ENCODE data around the gene IL36A.

IL36A gene

DNA sequence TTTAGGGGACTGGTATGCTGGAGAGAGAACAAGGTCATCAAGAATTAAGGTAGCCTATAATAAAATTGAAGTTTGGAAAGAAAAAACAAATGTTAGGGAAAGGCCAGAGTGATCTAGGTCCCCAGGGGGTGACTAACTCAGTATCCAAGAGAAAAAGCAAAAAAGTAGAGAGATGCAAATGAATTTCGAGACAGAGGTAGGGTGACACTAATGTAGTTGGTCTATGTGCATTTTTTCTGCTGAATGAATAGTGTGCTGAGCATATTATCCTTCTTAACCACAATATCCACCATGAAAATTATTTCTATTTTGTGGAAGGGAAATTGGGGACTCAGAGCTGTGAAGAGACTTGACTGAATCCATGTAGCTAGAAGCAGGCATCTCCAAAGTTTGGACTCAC, 9.8 kb downstream of the IL36A start:
- no peak for TF ChIP-seq GATA3 (IDR thresholded peaks at IDR 0.05; ENCODE audit: low read depth, low read length)
- TF ChIP-seq GATA2 (IDR thresholded peaks at IDR 0.05; ENCODE audit: low read depth, low read length) = no peak

DNA sequence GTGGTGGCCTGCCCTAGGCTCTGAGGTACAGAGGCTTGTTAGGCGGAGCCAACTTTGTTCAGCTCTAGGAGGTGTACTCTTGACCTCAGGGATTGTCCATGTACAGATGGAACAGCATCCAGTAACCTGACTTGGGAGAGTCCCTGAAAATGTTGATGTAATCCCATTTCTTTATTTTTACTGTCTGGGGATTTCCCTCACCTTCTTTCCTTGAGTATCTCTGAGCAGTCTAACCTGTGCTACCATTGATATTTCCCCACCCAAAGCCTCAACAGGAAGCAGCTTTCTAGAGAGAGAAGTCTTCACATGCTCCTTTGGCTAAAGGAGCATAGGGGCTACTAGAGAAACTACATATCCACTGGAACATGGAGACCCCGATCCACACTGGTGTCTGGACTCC, 10.4 kb downstream of the IL36A start:
- TF ChIP-seq GATA2 (IDR thresholded peaks at IDR 0.05; ENCODE audit: low read depth, low read length) (no peak), GATA3 (IDR thresholded peaks at IDR 0.05; ENCODE audit: low read depth, low read length) (no peak)

DNA sequence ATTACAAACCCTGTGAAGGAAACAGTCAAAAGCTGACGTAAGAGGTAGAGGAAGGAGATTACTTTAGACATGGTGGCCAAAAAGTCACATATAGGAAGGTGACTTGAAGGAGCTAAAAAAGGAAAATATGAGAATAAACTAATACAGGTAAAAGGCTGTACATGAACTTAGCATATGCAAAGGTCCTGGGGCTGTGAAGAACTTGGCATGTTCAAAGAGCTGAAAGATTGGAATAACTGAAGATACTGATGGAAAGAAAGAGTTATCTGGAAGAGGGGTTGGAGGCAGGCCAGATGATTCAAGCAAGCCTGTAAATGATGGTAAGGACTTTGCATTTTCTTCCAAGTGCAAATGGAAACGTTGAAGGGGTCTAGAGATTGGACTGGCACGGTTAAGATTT, 13.2 kb downstream of the IL36A start:
- TF ChIP-seq GATA3 (IDR thresholded peaks at IDR 0.05; ENCODE audit: low read depth, low read length) (no peak), GATA2 (IDR thresholded peaks at IDR 0.05; ENCODE audit: low read depth, low read length) (no peak)

DNA sequence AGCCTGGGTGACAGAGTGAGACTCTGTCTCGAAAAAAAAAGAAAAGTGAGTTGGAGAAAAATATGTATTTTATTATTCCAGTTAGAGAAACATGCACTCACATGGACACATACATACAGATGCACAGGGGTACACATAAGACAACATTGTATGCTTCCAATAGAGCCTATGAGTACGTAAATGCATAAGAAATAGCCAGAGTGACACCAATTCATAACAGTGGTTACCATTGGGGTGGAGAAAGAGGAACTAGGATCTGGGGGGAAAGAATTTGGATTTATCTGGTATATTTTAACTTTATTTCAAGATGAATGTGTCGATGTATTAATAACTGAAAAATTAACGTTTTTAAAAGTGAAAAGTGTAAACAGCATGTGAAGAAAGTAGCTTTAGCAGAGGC, 16.1 kb downstream of the IL36A start:
- TF ChIP-seq GATA3 (IDR thresholded peaks at IDR 0.05; ENCODE audit: low read depth, low read length) (no peak), GATA2 (IDR thresholded peaks at IDR 0.05; ENCODE audit: low read depth, low read length) (no peak)

DNA sequence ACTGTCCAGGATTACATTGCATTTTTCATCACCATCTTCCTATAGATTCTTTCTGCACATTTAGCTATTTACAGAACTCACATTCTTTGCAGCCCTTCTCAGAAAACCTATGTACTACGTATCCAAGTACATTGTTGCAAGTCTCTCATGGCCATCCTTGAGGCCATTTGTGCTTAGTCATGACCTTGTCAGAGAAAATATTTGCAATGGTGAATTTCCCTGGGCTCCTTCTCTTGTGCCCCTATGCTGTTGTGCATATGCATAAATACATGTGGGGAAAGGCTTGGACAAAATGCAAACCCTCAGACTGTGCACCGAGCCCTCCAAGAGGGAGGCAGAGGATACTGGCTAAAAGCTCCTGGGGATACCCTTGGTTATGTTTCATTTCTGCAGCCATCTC, 19.5 kb downstream of the IL36A start:
- TF ChIP-seq GATA2 (IDR thresholded peaks at IDR 0.05; ENCODE audit: low read depth, low read length) (no peak), GATA3 (IDR thresholded peaks at IDR 0.05; ENCODE audit: low read depth, low read length) (no peak)

DNA sequence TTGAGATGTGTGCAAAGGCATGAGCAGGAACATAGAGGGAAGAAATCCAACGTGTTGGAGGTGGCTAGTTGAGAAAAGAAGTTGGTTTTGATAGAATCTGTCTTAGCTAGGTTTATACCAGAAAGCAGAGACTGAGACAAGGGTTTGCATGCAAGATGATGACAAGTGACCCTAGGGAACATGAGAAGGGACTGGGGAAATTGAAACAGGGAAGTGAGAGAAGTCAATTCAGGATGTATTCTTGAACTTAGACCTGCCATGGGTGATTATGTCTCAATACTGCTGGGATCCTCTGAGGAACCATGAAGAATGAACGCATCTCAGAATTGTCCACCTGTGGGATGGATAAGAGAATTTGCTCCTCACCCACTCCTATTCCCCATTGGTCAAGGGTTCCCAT, 20.5 kb downstream of the IL36A start:
- TF ChIP-seq GATA3 (IDR thresholded peaks at IDR 0.05; ENCODE audit: low read depth, low read length) (no peak), GATA2 (IDR thresholded peaks at IDR 0.05; ENCODE audit: low read depth, low read length) (no peak)

DNA sequence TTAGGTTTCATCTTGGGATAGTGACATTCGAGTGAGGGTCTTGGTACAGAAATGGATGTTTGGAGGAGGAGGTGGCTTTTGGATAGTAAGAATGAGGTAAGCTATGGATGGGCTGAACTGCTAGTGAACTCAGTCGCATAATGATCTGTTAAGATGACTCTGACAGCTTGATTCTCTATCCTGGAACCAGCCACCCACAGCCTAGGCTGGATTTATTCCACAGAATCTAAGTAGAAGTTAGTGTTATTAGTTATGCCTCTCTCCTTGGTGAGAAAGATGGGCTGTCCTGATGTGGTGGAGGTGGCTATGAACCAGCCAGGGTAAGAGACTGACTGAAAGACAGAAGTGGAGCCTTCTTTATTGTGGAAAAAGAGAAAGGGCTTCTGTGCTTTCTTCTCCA, 22.4 kb downstream of the IL36A start:
- no peak for TF ChIP-seq GATA2 (IDR thresholded peaks at IDR 0.05; ENCODE audit: low read depth, low read length)

DNA sequence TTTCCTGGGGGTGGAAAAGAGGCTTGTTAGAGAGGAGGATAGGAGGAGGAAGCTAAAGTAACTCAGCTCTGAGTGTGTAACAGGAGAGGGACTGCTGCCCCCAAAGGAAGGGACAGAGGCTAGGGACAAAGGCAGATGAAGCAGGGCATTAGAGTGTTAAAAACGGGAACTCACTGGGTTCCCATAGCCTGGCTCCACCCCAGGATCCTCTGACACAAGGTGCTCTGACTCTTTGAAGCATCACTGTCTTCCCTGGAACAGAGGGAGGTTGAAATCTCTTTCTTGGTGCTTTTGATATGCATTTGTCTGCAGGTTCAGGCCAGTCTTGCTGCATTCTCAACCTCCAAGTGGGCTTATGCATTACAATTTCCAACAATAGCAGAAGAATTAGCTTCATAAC, 22.9 kb downstream of the IL36A start:
- no peak for TF ChIP-seq GATA3 (IDR thresholded peaks at IDR 0.05; ENCODE audit: low read depth, low read length)

DNA sequence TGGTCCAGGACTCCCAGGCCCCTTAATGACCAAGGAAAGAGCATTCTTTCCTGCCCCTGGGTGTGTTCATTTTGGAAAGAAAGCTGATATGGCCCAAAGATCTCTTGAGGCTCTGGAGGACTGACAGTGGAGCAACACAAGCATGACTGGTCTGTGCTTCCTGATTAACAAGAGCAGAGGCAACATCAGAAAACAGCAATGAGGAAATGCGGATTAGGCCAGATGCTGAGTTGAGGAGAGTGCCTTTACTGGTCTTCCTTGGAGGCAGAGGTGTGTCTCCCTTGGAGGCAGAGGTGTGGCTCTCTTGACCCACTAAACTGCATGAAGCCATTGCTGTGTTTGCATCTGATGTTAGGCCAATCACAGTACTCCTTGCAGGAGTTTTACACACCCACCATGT, 27.5 kb downstream of the IL36A start:
- TF ChIP-seq GATA3 (IDR thresholded peaks at IDR 0.05; ENCODE audit: low read depth, low read length) = no peak
- TF ChIP-seq GATA2 (IDR thresholded peaks at IDR 0.05; ENCODE audit: low read depth, low read length) = no peak

DNA sequence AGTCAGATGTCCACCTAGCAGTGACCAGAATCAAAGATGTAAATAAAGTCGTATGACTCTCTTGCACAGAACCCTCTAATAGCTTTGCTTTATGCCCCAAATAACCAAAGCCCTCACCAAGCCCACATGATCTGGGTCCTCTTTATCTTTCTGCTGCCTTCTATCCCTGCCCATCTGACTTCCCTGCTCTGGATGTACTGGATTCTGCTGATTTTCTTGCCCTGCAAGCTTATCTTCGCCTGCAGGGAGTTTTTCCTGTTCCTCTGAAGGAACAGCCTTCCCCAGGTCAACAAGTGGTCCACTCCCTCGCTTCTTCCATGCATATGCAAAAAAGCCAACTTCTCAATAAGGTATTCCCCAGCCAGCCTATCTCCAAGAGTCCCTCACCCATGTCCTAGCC, 28.8 kb downstream of the IL36A start:
- no peak for TF ChIP-seq GATA2 (IDR thresholded peaks at IDR 0.05; ENCODE audit: low read depth, low read length)
- TF ChIP-seq GATA3 (IDR thresholded peaks at IDR 0.05; ENCODE audit: low read depth, low read length) = no peak

DNA sequence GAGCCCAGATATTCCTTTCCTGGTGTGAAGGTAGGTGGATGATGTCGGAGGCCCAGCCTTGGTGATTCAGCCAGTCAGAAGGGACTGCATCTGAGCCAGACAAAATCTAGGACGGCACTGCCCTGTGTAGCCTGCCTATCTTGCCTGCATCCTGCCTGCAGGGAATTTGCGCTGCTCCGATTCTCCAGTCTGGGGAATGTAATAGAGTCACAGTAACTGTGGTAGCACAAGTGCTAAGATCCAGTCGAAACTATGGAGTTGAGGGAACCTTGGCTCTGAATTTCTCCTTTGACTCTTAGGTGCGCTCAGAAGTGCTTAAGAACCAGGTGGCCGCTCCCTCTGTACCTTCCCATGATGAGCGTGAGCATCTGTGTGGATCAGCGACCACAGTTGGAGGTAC, 31.5 kb downstream of the IL36A start:
- TF ChIP-seq GATA2 (IDR thresholded peaks at IDR 0.05; ENCODE audit: low read depth, low read length) (no peak), GATA3 (IDR thresholded peaks at IDR 0.05; ENCODE audit: low read depth, low read length) (no peak)

DNA sequence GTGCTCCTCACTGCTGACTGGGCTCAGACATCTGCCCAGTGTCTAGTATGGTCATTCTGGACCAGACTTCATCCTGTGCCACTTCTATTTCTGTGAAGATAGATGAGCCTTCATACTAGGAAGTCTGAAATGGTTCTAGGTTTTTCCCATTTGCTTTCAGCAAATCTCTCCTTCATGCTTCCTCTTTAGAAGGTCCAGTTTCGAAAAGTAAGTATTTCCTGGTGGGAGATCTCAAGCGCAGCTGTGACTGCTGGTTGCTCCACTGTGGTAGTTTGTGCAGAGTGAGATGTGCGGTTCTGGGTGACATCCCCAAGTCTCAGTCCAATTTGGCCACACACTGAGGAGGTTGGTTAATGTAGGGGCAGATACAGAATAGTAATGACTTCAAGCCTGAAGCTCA, 33.0 kb downstream of the IL36A start:
- TF ChIP-seq GATA3 (IDR thresholded peaks at IDR 0.05; ENCODE audit: low read depth, low read length) (no peak), GATA2 (IDR thresholded peaks at IDR 0.05; ENCODE audit: low read depth, low read length) (no peak)

DNA sequence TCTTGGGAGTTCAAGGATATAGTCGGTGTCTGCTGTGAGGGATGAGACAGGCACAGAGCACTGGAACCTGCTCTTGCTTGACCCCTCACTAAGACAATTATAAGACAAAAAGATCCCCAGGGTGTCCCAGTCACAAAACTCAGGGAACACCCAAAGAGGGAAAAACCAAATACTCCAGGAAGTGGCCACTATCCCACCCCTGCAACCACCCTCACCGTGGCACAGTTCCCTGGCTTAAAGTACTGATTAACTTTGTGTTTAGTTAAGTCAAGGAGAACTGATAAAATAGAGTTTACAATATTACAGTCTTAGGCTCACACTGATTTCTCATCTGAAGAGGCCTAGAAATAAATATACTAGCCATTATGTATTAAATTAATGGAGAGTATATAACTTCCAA, 33.9 kb downstream of the IL36A start:
- TF ChIP-seq GATA2 (IDR thresholded peaks at IDR 0.05; ENCODE audit: low read depth, low read length) (no peak), GATA3 (IDR thresholded peaks at IDR 0.05; ENCODE audit: low read depth, low read length) (no peak)

DNA sequence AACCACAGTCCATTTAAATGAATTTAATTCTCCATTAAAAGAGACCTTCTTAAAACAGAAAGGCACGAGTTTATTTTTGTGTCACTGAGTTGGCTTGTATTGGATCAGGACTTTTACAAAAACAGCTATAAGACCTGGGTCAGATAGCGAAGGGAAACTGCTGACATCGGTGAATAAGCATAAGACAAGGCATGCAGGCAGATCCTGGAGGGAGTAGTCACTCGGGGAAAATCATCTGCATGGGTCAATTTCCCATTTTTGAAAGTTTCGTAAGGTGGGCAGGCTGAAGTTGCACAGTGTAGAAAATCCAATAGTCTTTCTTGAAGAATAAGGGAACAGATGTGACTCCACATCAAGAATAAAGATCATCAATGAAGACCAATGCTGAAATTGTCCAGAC, 34.5 kb downstream of the IL36A start:
- TF ChIP-seq GATA2 (IDR thresholded peaks at IDR 0.05; ENCODE audit: low read depth, low read length) (no peak), GATA3 (IDR thresholded peaks at IDR 0.05; ENCODE audit: low read depth, low read length) (no peak)

DNA sequence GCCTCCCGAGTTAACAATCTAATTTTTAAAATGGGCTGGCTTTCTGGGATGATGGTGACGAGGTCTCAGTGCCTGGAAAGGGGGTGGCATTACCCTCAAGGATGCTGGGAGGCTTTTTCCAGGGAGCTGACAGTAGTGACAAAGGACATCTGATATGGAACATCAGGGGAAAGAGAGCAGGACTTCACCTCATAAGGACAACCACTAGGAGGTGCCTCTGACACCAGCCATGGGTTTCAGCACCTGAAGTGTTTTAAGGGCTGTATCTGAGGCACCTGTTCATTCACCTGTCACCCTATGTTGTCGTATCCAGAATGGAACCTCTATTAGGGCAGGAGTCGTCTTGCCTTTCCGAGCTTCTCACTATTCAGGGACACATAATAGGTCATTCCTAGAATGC, 36.6 kb downstream of the IL36A start:
- no peak for TF ChIP-seq GATA2 (IDR thresholded peaks at IDR 0.05; ENCODE audit: low read depth, low read length)
- TF ChIP-seq GATA3 (IDR thresholded peaks at IDR 0.05; ENCODE audit: low read depth, low read length) = no peak

DNA sequence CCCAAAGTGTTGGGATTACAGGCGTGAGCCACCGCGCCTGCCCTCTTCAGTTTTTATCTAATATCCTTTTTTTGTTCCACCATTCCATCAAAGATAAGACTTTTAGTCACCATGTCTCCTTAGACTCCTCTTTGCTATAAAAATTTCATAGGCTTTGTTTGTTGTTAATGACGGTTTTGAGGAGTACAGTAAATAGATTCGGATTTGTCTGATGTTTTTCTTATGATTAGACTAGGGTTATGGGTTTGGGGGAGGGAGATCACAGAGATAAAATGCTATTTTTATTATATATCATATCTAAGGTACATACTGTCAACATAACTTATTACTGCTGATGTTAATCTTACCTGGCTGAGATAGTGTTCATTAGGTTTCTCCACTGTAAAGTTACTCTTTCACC, 41.2 kb downstream of the IL36A start:
- TF ChIP-seq GATA3 (IDR thresholded peaks at IDR 0.05; ENCODE audit: low read depth, low read length) = no peak
- TF ChIP-seq GATA2 (IDR thresholded peaks at IDR 0.05; ENCODE audit: low read depth, low read length) = no peak
